Kidney capillary endothelial cell (primary cell): ENCODE data around the gene CLEC16A.

ENCODE experiments used
- DNase-seq: peaks from one replicate; pipeline ENCODE4 v3.0.0-alpha.2; 2018; ENCODE audit warnings: low spot score

Gene CLEC16A

DNA sequence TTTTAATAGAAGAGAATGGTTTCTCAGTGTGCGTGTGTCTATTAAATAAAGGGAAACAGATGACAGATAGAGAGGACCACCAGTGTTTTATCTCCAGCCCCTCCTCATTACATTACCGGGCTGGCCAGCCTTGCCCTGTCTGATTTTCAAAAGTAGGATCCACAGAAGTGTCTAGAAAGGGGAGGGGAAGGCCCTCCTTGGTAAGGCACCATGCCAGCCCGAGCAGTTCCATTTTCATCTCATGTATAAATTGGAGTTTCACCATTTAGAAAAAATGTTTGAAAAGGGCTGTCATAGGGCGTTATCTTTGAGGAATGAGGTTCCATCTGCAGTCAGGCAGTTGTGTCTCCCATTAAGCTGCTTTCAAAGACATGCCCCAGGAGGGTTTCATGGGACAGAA lies 214.9 kb downstream of the CLEC16A start:
- no peak for DNase-seq

DNA sequence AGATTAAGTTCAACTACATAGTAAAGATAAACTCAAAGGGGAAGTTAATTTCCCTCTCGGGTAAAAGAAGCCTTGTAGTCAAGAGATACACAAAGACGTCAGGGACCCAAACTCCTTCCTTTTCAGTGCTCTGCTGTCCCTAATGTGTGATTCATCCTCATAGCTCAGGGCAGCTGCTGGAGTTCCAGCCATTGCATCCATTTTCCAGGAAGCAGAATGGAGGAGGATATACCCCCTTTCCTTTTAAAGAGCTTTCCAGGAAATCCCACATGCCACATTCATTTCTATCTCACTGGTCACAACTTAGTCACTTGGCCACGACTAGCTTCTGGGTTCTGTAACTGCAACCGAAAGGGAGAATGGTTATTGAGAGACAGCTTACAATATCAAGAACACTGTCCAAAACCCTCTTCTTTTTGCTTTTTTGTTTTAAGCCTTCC lies 216.3 kb downstream of the CLEC16A start:
- no peak for DNase-seq

DNA sequence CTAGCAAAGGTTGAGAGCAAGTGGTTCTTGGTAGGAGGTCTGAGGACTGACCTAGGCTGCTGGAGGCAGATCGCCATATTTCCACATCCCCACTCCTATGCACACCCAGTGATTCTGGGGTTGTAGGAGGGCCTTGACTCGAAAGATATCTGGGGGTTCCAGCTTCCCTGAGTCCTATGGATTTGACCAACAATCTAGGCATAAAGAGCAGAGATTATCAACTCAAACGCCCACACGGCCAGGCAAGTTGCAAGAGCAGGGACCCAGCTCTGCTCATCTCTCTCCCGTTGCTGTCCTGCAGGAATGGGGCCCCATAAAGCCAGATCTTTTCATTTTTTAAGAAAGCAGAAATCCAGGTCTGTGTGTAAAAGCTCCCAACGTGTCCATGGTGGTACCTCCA lies 217.1 kb downstream of the CLEC16A start:
- DNase-seq, result no peak

DNA sequence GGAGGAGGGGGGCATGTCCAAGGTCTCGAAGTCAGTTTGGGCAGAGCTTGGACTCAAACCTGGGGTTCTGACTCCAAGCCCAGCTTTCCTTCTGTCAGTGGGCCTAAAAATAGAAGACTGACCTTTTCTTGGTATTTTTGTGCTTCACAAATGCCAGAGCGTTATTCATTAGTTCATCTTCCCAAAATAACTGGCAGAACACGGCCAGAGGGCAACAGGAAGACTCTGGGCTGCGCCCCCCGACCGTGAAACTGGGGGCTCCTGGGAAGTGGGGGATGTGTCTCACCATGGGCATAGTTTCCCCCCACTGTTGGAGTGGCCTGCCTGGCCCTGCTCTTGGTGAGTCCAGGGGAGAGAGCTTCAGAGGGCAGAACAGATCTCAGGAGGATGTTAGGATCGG lies 217.6 kb downstream of the CLEC16A start:
- DNase-seq, result no peak

DNA sequence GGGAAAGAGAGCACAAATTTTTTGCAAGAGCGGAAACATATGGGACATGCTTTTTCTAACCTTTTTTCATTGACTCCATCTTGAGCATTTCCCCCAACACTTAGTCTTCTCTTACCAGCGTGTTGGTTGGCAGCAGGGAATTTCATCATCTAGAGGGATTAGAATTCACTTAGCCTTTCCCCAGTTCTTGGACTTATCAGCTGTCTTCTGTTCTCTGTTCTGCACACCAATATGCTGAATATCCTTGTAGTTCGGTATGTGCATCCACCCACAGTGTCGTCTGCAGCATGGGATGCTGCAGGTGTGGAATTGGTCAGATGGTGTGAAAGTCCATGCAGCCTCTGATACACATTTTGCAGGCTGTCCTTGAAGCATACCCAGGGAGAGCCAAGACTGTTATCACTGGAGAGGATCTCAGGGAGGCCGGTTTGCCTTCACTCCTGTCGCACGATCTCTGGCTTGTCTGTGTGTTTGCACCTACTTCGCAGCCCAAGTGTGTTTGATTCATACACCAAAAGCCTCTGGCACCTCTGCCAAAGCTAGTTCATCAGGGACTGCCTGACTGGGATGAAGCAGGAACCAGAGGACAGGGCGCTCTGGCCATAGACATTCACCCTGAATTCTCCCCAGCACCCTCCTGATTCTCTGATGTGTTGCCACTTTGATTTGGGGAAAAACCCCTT lies 218.4 kb downstream of the CLEC16A start:
- DNase-seq, result no peak

DNA sequence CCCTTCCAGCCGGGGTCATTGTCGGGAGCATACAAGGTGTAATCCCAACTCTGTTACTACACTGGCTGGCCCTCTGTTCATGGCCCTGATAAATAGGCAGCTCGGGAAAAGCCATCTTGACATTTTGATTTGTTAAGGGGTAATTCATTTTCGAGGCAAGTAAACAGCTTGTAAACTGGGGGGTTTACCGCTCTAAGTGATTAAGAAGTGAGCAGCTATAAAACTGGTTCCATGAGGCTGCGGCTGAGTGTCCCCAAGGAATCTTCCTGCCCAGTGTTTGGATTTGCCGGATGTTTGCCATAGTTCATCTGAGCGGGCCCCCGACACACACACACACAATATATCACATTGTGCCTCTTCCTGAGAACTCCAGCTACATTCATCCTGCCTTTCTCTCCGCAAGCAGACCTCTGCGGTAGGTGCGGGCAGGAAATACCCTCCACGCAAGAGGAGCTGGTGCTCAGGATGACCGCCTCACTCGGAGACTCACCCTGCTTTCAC lies 219.4 kb downstream of the CLEC16A start:
- DNase-seq, result no peak

DNA sequence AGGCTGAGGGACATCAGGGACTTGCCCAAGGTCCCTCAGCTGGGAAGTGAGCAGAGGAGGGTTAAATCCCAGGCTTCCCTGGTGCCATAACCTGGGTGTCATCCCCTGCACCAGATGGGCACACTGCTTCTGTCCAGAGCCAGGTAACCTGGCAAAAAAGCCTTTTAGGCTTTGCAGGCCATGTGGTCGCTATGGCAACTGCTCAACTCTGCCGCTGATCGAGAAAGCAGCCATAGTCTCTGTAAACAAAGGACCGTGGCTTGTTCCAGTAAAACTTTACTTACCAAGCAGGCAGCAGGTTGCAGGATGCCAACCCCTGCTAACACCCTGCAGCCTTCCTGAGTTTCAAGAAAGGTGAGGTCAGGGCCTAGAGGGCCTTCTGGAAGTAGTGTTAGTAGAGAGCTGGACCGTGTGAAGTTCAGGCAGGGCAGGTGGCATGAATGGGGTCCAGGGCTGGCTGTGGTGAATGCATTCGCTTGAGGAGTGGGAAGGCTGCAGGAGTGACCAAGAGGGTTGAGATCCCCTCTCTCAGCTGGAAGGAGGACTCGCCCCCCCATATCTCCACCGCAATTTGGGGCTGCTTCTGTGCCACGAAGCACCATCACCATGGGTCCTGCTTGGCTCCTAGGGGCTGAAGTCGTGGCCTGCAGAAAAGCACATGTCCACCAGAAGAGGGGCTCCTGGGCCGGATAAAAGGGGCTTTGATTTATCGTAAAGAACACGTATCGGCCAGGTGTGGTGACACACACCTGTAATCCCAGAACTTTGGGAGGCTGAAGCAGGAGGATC lies 220.3 kb downstream of the CLEC16A start:
- no peak for DNase-seq

DNA sequence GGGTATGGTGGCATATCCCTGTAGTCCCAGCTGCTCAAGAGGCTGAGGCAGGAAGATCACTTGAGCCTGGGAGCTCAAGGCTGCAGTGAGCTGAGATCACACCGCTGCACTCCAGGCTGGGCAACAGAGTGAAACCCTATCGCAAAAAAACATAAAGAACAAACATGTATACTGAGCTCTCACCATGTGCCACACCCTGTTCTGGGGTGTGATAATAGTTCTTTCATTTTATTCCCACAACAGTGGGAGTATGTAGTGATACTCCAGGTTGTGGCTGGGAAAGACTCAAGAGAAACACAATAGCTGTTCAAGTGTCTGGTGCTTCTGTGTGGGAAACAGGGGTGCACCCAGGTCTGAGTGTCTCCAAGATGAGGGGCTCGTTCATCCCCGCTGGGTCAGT lies 221.0 kb downstream of the CLEC16A start:
- no peak for DNase-seq

DNA sequence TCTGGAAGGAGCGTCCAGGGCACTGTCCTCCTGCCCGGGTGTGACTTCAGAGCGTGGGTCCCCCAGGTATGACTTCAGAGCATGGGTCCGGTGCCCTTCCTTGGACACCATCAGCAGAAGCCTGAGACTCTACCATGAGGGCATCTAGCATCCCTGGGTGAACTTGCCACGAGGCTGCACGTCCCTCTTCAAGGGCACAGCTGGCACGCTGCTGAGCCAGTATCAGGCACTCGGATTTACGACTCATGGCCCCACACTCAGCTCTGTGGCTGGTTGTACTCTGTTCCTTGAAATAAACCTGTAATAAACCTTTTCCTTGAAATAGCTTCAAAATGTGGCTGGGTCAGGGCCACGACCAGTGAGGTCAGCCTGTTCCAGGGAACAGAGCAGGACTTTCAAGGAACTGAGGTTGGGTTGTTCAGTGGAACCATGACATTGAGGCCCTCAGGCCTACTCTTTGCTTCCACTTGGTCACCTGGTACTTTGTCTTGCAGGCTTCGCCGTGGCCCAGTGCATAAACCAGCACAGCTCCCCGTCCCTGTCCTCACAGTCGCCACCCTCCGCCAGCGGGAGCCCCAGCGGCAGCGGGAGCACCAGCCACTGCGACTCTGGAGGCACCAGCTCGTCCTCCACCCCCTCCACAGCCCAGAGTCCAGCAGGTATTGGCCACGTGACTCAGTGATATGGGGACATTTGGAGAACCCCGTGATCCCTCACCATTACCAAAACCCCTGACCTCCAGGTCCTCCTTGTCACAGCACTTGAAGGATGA lies 221.7 kb downstream of the CLEC16A start:
- no peak for DNase-seq

DNA sequence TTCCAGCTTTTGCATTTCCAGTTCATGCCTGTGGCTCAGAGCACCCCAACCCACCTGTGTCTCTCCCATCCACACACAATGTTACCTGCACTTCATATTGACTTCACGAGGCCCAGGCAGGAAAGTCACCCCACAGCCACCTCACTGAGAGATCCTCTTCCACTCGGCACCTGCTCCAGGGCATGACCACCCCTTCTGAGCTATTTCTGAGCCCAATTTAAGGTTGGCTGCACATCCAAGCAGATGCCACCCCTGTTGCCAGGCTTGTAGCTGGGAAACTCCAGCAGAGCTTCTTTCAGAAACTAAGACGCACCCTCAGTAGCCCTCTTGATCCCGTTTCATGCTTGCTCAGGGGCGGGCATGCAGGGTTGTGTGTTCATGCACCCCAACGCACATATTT lies 223.2 kb downstream of the CLEC16A start:
- DNase-seq, result no peak

DNA sequence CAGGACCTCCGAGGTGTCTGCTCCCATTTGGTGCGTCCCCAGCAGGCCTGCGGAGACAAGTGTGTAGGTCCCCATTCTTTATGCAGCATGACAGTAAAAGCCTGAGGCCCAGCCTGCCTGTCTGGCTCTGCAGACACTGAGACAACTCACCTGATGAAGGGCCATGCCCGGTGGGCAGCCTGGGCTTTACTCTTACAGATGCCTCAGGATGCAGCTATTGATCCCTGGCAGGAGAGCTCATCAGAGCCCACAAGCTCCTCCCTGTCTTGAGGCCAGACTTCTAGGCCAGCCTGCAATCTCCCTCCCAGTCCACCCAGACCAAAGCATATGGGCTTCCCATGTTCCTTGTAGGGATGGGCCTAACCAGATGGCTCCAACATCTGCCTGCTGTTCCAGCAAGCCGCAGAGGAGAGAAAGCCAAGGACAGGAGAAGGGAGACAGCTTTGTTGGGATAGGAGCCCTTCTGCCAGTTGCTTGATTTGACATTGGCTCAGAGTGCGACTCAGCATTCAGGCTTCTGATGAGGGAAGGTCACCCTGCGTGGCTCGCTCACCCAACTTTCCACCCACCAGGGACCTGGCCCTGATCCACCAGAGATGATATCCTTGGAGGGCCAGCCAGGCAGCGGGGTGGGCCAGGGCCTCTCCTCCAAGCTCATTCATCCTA lies 224.2 kb downstream of the CLEC16A start:
- DNase-seq, result no peak

DNA sequence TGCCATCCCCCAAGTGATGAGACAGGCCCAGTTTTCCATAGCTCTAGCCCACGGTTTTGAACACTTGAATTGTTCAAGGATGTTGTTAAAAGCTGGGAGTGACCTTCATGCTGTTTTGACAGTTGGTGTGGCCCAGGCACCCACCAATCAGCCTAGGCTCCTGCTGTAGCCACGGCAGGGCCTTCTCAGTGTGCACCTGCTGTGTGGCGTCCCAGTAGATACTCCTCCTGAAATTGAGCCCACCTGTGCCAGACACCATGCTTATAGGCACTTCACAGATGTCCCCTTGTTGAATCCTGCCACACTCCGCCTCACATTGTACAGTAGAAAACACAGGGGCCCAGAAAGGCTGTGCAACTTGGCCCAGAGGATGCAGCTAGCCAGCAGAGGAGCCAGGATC lies 225.3 kb downstream of the CLEC16A start:
- DNase-seq, result no peak

DNA sequence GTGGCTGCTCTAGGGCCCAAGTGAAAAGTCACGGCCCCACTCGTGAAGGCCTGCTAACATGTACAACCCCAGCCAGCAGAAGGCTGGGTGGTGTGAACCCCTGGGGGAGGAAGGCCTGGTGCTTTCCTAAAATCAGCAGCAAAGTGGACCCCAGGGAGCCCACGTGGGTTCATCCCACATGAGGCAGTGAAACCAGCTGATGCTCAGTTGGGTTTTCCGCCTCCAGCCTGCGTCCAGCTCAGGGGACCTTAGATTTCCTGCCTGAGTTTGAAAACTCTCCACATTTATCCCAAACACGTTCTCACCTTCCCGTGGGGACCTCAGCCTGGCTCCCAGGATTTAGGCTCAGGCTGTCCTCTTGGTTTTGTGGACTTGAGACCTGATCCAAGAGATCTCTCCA lies 225.8 kb downstream of the CLEC16A start:
- DNase-seq, result no peak

DNA sequence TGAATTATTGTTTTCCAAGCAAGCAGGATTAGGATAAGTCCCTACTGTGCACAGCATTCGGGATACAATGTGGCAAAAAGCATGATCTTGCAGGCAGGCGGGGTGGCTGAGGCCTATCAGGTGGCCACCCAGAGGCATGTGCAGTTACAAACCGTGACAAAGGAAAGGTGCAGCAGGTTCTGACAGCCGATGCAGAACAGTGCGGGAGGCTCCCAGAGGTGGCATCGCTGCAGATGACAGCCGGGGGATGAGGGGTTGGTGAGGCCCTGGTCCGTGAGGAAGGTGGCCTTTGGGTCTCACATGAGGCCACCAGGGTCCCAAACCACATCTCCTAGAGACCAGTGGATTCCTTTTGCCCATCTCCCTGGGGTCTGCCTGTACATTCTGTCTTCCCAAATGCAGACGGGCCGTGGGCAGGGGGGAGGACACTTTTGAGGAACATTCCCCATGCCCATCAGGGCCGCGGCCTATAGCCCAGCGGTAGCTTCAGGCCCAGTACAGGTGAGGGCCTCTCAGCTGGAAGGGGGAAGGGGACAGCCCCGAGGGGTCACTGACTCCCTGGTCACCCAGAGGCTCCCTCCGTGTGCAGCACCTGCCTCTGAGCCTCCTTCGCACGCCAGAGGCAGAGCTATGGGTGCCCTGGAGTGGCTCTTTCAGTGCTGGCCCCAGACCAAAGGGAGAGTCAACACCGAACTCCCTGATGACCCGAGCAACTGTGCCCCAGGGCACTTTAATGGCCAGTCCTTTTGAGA lies 226.5 kb downstream of the CLEC16A start:
- DNase-seq, result no peak

DNA sequence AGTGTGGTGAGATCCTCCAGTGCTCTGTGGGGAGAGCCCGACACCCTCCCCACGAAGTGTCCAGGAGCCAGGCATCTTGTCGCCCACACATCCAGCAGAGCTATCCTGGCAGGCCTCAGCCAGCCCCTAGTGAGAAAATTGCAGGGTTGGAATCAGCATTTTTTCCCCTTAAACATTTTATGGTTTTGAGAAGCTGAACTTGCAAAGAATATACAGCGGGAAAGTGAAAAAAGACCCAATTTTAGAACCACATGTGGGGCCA lies 227.0 kb downstream of the CLEC16A start:
- DNase-seq, result no peak

DNA sequence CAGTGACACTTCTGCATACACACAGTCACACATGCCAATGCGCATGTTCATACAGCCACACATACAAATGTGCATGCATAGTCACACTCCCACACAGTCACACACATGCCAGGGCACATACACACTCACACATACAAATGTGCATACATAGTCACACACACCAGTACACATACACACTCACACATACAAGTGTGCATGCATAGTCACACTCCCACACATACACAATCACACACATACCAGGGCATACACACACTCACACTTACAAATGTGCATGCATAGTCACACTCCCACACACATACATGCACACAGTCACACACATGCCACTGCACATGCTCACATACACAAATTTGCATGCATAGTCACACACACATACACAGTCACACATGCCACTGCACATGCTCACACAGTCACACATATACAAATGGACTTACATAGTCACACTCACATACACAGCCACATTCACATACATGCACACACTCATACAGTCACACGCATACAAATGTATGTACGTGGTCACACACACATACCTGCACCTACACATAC lies 227.5 kb downstream of the CLEC16A start:
- no peak for DNase-seq

DNA sequence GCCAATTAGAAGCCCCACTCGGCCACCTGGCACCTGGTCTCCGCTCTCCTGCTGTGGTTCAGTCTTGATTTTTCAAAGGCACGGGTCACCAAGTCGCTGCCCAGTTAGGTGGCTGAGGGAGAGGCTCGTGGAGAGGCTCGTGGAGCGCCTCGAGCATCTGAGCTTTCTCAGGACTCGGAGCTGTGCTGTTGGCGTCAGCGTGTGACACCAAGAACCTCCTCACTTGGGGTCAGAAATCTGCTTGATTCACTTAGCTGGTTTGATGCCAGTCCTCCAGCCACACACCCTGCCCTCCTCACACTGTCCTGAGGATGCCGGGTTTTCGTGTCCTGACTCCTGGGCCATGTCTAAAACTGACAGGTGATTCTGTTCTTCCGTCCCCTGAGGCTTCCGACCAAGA lies 229.1 kb downstream of the CLEC16A start:
- no peak for DNase-seq

DNA sequence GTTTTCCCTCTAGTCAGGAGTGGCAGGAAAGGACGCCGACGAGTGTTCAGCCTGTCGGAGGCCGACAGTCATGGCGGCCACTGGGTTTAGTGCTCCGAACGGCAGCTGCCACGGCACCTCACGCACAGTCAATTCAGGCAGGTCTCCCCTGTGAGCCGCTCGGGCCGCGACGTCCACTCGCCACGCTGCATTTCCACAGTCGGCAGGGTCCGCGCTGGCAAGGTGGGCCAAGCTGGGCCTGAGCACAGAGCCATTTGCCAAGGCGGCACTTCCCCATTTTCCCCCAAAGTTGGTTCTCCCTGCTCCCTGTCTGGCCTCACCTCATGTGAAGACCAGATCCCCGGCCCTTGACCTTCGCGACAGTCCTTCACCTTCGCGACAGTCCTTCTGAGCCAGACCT lies 229.8 kb downstream of the CLEC16A start:
- DNase-seq, result no peak

DNA sequence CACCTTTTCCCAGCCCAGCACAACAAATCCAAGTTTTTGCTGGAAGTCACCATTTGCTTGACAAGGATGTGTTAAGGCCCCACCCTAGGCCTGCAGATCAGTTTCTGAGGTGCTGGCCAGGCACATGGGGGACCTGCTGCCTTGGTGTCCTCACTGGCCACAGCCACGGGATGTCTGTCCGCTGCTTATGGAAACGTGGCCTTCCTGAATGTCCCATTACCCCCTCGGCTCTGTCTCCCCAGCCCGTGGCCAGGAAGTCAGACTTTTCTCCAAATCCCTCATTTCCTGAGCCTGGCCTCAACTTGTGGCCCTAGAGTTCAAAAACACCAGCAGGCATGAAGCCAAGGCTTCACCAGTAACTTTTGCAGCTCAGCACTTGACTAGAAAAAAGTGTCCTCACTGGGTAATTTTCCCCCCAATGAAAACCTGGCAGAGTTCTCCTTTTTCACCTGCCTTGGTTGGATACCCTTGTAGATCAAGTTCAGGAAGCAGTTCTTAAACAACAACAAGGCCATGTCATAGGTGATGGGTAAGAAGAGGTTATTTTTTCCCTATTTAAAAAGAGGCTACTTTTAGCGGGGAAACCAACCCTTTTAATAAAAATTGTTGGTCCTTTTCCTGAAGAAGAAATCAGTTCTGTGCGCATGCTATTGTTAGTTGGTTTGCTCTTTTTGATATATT lies 230.9 kb downstream of the CLEC16A start:
- no peak for DNase-seq

DNA sequence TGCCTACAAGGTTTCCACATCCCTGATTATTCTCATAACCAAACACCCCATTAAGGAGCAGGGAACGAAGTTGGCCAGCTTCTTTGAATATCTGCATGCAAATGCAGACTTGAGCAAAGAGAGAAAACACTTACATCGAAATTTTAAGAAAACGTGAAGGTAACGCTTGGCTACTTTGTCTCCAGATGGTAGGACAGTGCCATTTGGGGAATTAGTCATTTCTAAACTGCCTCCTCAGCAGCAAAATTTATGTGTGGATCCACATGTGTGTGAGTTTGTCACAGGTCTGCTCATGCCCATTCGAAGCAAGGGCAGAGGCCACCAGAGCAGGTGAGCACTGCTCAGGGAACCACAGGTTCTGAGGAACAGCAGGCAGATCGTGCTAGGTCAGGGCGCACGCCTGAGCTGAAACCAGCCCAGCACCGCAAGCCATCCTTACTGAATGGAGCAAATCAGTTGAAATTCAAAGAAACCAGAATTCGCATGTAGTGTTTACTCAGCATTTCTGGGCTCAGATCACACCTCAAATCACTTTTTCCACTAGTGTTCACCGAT lies 231.5 kb downstream of the CLEC16A start:
- DNase-seq, result no peak
